Sigmoid colon (tissue), 4 donors: ENCODE results near the gene TFF2.

ENCODE experiments used
- POLR2AphosphoS5 ChIP-seq, 4 donors: sonication (generic); formaldehyde crosslinking; IDR thresholded peaks; one replicate each; pipeline ENCODE4 v1.6.1; 2017; ENCODE audit warnings: antibody characterized with exemption in 4 of 4
- TF ChIP-seq, protein P1 (sequence below), 4 experiments: fragments of 450-650 bp in 3 of 4; fragments of 200-600 bp in 1 of 4; IDR thresholded peaks; one replicate each; pipeline ENCODE4 v1.5.1; 2016 to 2019; ENCODE audit warnings: antibody characterized with exemption in 4 of 4, mild to moderate bottlenecking in 3 of 4, moderate library complexity in 2 of 4

DNA sequence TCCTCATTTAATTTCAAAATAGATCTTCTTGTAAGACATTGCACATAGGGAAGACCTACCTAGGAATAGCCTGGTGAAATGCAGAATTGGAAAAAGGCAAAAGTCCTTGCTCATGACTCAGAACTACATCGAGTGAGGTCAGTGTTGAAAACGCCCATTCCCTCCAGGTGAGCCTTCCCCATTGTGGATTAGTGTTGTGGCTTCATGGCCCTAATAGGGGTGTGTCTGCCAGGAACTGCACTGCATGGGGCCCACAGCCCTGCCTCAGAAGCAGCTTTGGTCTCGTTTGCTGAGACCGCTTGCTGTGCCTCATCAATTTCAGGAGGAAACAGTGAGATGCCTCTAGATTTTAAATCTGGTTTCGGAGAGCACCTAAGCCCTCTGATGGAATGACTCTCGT, 52.6 kb downstream of the TFF2 start:
- TF ChIP-seq, protein P1, sequence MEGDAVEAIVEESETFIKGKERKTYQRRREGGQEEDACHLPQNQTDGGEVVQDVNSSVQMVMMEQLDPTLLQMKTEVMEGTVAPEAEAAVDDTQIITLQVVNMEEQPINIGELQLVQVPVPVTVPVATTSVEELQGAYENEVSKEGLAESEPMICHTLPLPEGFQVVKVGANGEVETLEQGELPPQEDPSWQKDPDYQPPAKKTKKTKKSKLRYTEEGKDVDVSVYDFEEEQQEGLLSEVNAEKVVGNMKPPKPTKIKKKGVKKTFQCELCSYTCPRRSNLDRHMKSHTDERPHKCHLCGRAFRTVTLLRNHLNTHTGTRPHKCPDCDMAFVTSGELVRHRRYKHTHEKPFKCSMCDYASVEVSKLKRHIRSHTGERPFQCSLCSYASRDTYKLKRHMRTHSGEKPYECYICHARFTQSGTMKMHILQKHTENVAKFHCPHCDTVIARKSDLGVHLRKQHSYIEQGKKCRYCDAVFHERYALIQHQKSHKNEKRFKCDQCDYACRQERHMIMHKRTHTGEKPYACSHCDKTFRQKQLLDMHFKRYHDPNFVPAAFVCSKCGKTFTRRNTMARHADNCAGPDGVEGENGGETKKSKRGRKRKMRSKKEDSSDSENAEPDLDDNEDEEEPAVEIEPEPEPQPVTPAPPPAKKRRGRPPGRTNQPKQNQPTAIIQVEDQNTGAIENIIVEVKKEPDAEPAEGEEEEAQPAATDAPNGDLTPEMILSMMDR (IDR thresholded peaks at IDR 0.05), result no peak
- no peak for TF ChIP-seq POLR2AphosphoS5 (IDR thresholded peaks at IDR 0.05)
